Measurements from ENCODE around the gene KHDRBS1. TPM values are rescaled to one million over a fixed set of nuclear protein-coding genes. Genes with fewer than 3 reads are reported as not detected.

Gene KHDRBS1
- total RNA-seq, 1 experiment from 2014 or later: 267 TPM

DNA sequence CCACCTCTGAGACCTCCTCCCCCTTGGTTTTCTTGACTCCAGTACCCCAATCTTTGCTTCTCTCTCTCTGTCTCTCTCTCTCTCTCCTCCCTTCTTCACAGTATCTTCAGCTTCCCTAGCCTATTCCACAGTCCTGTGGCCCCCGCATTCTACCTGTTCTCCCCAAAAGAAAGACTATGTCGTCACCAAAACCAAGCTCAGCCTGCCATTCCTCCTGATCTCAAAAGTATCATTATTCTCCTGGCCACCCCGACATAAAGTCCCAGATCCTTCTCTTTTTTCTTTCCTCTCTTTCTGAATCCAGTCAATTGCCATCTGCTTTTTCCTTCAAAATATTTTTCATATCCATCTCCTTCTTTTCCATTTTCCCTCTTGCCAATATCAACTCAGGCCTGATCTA is 23.7 kb upstream of the KHDRBS1 start:
- no peak overlapping the region for H4K8ac ChIP-seq (replicated peaks; ENCODE audit: insufficient read length, low read depth, low read length)
- H3K56ac ChIP-seq (ENCODE audit: insufficient read length, low read depth, low read length): no peak overlapping the region
- no peaks in the 10 kb centered on the region for H3K23me2 ChIP-seq (ENCODE audit: insufficient read length, low read depth, low read length, poor library complexity, severe bottlenecking)
- no CpG with 5 or more reads among the region's 3 CpGs for whole genome bisulfite sequencing (ENCODE audit: extremely low coverage, insufficient read length, low lambda C conversion rate)
- no peak overlapping the region for H3K9ac ChIP-seq (ENCODE audit: extremely low read depth, insufficient read length, low read length)
- no peak overlapping the region for H3K27ac Mint-ChIP-seq
- no peak overlapping the region for H3K18ac ChIP-seq (ENCODE audit: insufficient read length, low read depth, low read length)
- TF ChIP-seq, protein P1, sequence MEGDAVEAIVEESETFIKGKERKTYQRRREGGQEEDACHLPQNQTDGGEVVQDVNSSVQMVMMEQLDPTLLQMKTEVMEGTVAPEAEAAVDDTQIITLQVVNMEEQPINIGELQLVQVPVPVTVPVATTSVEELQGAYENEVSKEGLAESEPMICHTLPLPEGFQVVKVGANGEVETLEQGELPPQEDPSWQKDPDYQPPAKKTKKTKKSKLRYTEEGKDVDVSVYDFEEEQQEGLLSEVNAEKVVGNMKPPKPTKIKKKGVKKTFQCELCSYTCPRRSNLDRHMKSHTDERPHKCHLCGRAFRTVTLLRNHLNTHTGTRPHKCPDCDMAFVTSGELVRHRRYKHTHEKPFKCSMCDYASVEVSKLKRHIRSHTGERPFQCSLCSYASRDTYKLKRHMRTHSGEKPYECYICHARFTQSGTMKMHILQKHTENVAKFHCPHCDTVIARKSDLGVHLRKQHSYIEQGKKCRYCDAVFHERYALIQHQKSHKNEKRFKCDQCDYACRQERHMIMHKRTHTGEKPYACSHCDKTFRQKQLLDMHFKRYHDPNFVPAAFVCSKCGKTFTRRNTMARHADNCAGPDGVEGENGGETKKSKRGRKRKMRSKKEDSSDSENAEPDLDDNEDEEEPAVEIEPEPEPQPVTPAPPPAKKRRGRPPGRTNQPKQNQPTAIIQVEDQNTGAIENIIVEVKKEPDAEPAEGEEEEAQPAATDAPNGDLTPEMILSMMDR (conservative IDR thresholded peaks at IDR 0.05): no peak
- no peak for DNase-seq
- H3K4me2 ChIP-seq (ENCODE audit: insufficient read depth, insufficient read length, low read length): no peak overlapping the region
- H2AFZ ChIP-seq (ENCODE audit: low read length): no peak overlapping the region
- H3K79me1 ChIP-seq (ENCODE audit: insufficient read depth, low read depth, low read length, poor library complexity, severe bottlenecking): no peaks in the 10 kb centered on the region
- no peaks in the 10 kb centered on the region for H3K79me2 ChIP-seq (ENCODE audit: insufficient read depth, low read length)
- H2BK5ac ChIP-seq (ENCODE audit: insufficient read length, low read length): no peak overlapping the region
- no peak overlapping the region for H2BK15ac ChIP-seq (ENCODE audit: low read depth, low read length)
- H3K4me1 Mint-ChIP-seq: peaks cover 17 to 18% of the 10 kb centered on the region in 2 experiments
- no peak overlapping the region for H4K5ac ChIP-seq (ENCODE audit: insufficient read length, low read depth, low read length)
- H3K14ac ChIP-seq (ENCODE audit: insufficient read depth, low read length): no peak overlapping the region
- H2BK20ac ChIP-seq (ENCODE audit: low read depth, low read length, poor library complexity, severe bottlenecking): no peak overlapping the region
- H2AK5ac ChIP-seq (ENCODE audit: insufficient read length, low read length): no peak overlapping the region
- no peaks in the 10 kb centered on the region for H4K20me1 ChIP-seq (ENCODE audit: control insufficient read depth, insufficient read depth, insufficient read length)
- no peak overlapping the region for H3K27ac ChIP-seq (ENCODE audit: insufficient read length, low read depth, low read length)
- peaks cover 4% of the 10 kb centered on the region; the same call in 1 of the 2 replicates for H3K4me1 ChIP-seq (ENCODE audit: insufficient read depth, low read length)
- no peak overlapping the region for H4K91ac ChIP-seq (ENCODE audit: insufficient read length, low read depth, low read length)
- H3K36me3 Mint-ChIP-seq (ENCODE audit: insufficient read depth in 1 of 3, low read depth in 3 of 3): no peaks in the 10 kb centered on the region
- H3K27me3 ChIP-seq (ENCODE audit: insufficient read depth, low read length): no peaks in the 10 kb centered on the region
- peaks cover 1% of the 10 kb centered on the region; the same call in 1 of the 2 replicates for H3K27me3 Mint-ChIP-seq (ENCODE audit: low read depth)
- no peak overlapping the region for H2BK12ac ChIP-seq (ENCODE audit: insufficient read length, low read depth, low read length)
- no peak overlapping the region for H3K23ac ChIP-seq (ENCODE audit: insufficient read length, low read depth, low read length)
- H2BK120ac ChIP-seq (ENCODE audit: low read depth, low read length, poor library complexity, severe bottlenecking): no peak overlapping the region
- no peaks in the 10 kb centered on the region for H3K9me3 ChIP-seq (ENCODE audit: control insufficient read depth, low read depth, low read length)
- H3K4ac ChIP-seq (ENCODE audit: low read depth, low read length): no peak overlapping the region
- no peak overlapping the region for H3T11ph ChIP-seq (ENCODE audit: low read length)
- no peaks in the 10 kb centered on the region for H3K9me3 Mint-ChIP-seq
- H3K4me3 Mint-ChIP-seq: no peak overlapping the region

Measured in H9 (cell line).